Activated CD4-positive, alpha-beta T cell treated with anti-CD3 and anti-CD28 coated beads for 36 hours (primary cell): ENCODE results near the gene DPYD. TPM values are rescaled to one million over a fixed set of nuclear protein-coding genes. Genes with fewer than 3 reads are reported as not detected.
A peak's percentile ranks its signal among the peaks of the same experiment; 100 is the strongest.

Experiments used
- ATAC-seq: fragments of 200-7000 bp; cut with Tn5 transposase; one replicate; pipeline ENCODE4 v1.10.0; 2021; ENCODE audit warnings: mild to moderate bottlenecking, moderate library complexity
- CTCF ChIA-PET: fragments of 350-600 bp; sonication (Branson Sonifier 250); formaldehyde crosslinking; loops from one replicate; lab custom pipeline; 2021; ENCODE audit warnings: antibody characterized with exemption; lab: Charles Lee
- POLR2A ChIA-PET: fragments of 350-600 bp; sonication (Branson Sonifier 250); formaldehyde crosslinking; loops from one replicate; lab custom pipeline; 2021; ENCODE audit warnings: antibody characterized with exemption, inconsistent platforms; lab: Charles Lee
- DNase-seq: peaks from one replicate; pipeline ENCODE4 v3.0.0-alpha.2; 2020
- H3K27ac Mint-ChIP-seq: one replicate; pipeline ENCODE4 v1.8.0; 2021; ENCODE audit warnings: mixed read lengths
- H3K27me3 Mint-ChIP-seq: one replicate; pipeline ENCODE4 v1.8.0; 2021; ENCODE audit warnings: mixed read lengths
- H3K36me3 Mint-ChIP-seq: one replicate; pipeline ENCODE4 v1.8.0; 2021; ENCODE audit warnings: low read depth, mixed read lengths
- H3K4me1 Mint-ChIP-seq: one replicate; pipeline ENCODE4 v1.8.0; 2021; ENCODE audit warnings: mixed read lengths
- H3K4me3 Mint-ChIP-seq: one replicate; pipeline ENCODE4 v1.8.0; 2021; ENCODE audit warnings: mild to moderate bottlenecking, moderate library complexity, mixed read lengths
- H3K9me3 Mint-ChIP-seq: one replicate; pipeline ENCODE4 v1.8.0; 2021; ENCODE audit warnings: low read depth, mixed read lengths
- intact Hi-C, 2 experiments: fragments of 100-400 bp; cut with DNase I in 1 of 2; cut with micrococcal nuclease in 1 of 2; formaldehyde crosslinking; loops; one replicate each; pipeline versions ENCODE4 v1.14.2 to v1.15.1; 2022 to 2024; cut with DNase I, micrococcal nuclease
- total RNA-seq, 2 experiments: library from RNA; stranded (reverse); gene quantifications; one replicate each; pipeline ENCODE4 v1.2.3, GENCODE V29; 2021

Gene DPYD
- total RNA-seq, 2 experiments from 2014 or later, result 6.8 to 7.1 TPM

DNA sequence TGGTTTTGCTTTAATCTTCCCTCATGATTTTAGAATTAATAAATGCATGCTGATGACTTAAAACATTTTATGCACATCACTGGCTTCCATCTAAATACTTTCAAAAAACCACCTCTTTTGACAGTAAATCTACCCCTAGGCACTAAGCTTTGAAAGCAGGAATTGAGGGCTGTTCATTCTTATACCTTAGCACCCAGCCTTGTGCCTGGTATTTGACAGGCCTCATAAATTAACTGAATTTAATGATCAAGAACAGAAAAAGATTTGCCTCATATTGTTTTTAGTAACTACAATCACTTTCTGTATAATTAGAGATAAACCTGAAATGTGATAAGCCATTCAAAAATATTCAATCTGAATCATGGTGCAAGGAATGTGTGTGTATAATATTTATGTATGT lies 108.8 kb downstream of the DPYD start:
- no peak overlapping the region for H3K27ac Mint-ChIP-seq
- ATAC-seq, result no peak

DNA sequence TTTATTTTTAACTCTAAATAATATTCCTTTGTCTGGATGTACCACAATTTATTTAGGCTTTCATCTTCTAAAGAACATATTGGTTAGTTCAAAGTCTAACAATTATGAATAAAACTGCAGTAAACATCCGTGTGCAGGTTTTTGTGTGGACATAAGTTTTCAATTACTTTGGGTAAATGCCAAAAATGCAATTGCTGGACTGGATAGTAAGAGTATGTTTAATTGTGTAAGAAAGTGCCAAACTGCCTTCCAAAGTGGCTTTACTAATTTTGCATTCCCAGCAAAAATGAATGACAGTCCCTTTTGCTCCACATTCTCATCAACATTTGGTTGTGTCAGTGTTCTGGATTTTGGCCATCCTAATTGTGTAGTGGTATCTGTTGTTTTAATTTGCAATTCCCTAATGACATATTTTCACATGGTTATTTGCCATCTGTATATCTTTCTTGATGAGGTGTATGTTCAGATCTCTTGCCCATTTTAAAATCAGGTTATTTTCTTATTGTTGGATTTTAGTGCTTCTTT lies 113.8 kb downstream of the DPYD start:
- H3K9me3 Mint-ChIP-seq, result no peaks in the 10 kb centered on the region
- H3K27me3 Mint-ChIP-seq, result no peaks in the 10 kb centered on the region
- CTCF ChIA-PET, result interaction anchor here (0.7 kb wide), 1 partner anchor 670 kb away, joined by 3 read pairs; no protein-coding TSS in a partner anchor
- peaks cover 8% of the 10 kb centered on the region for H3K36me3 Mint-ChIP-seq
- peaks cover 2% of the 10 kb centered on the region for H3K4me1 Mint-ChIP-seq
- POLR2A ChIA-PET, result no interaction called here
- no peak overlapping the region for H3K4me3 Mint-ChIP-seq
- DNase-seq, result no peak
- no peak overlapping the region for H3K27ac Mint-ChIP-seq
- no peak for ATAC-seq
- intact Hi-C loops, result no loop called here

More for the DNA sequence above, 108.8 kb downstream of the DPYD start:
- Mint-ChIP-seq H3K4me3 (no peak overlapping the region), H3K4me1 (peaks cover 4% of the 10 kb centered on the region), H3K9me3 (no peaks in the 10 kb centered on the region), H3K36me3 (peaks cover 8% of the 10 kb centered on the region), H3K27me3 (no peaks in the 10 kb centered on the region)
- POLR2A ChIA-PET, result no interaction called here
- DNase-seq, result no peak
- CTCF ChIA-PET, result no interaction called here
- intact Hi-C loops, result no loop called here

DNA sequence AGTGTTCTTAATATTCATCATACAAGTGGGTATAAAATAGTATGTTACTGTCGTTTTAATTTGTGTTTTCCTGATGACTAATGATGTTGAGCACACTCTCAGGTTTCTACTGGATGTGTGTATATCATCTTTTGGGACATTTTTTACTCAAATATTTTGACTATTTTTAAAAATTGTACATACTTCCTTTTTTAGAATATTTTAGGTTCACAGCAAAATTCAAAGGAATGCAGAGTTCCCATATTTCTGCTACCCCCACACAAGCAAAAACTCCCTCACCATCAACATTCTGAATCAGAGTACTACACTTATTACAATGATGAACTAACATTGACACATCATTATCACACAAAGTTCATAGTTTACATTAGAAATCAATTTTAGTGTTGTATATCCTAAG lies 114.5 kb downstream of the DPYD start:
- no peak overlapping the region for H3K4me3 Mint-ChIP-seq
- DNase-seq, result no peak
- peaks cover 8% of the 10 kb centered on the region for H3K36me3 Mint-ChIP-seq
- H3K4me1 Mint-ChIP-seq, result peaks cover 2% of the 10 kb centered on the region
- ChIA-PET POLR2A (no interaction called here), CTCF (no interaction called here)
- no peaks in the 10 kb centered on the region for H3K27me3 Mint-ChIP-seq
- no peak for ATAC-seq
- H3K27ac Mint-ChIP-seq, result no peak overlapping the region
- intact Hi-C loops, result no loop called here
- H3K9me3 Mint-ChIP-seq, result no peaks in the 10 kb centered on the region

DNA sequence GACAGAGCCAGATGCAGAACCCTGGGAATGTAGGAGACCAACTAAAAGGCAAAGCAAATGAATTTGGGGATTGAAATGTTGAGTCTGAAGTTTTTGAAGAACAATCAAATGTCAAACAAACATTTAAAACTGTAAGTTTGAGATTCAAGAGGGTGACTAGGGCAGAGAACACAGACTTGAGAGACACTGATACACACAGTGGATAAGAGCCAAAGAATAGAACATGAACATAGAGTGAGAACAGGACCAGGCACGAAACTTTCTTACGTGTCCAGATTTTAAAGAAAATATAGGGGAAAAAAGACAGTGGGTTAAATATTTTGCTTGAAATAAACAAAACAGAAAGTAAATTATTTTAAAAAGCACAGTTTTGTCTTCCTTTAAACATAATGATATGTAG lies 115.7 kb downstream of the DPYD start:
- CTCF ChIA-PET, result no interaction called here
- POLR2A ChIA-PET, result no interaction called here
- Mint-ChIP-seq H3K9me3 (no peaks in the 10 kb centered on the region), H3K27me3 (no peaks in the 10 kb centered on the region), H3K4me1 (peaks cover 6% of the 10 kb centered on the region), H3K27ac (no peak overlapping the region), H3K36me3 (peaks cover 6% of the 10 kb centered on the region), H3K4me3 (no peak overlapping the region)
- ATAC-seq (no peak), DNase-seq (no peak)
- intact Hi-C loops, result no loop called here

DNA sequence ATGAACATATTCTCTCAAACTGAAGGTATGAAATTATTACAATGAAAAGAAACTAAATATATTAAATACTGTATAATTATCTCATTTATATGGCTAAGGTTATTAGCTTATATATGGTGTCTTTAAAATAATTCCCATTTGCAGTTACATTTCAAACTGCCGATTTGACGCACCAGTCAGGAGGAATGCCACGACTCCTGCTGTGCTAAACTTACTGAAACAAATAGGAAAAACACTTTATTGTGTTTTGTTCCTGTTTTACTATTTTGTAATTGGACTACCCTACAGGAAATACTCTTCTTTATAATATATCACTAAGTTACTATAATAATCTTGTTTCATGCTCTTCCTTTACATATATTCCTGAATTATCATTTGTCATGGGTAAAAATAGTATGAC lies 117.8 kb downstream of the DPYD start:
- Mint-ChIP-seq H3K27ac (no peak overlapping the region), H3K4me3 (no peak overlapping the region), H3K27me3 (no peaks in the 10 kb centered on the region), H3K36me3 (peaks cover 2% of the 10 kb centered on the region), H3K9me3 (no peaks in the 10 kb centered on the region), H3K4me1 (peaks cover 6% of the 10 kb centered on the region)
- ATAC-seq, result no peak
- ChIA-PET POLR2A (no interaction called here), CTCF (no interaction called here)
- intact Hi-C loops, result loop anchor here in 1 of 2 experiments (5.0 kb wide), 1 partner anchor 556 kb away; no protein-coding TSS in a partner anchor
- DNase-seq, result no peak

DNA sequence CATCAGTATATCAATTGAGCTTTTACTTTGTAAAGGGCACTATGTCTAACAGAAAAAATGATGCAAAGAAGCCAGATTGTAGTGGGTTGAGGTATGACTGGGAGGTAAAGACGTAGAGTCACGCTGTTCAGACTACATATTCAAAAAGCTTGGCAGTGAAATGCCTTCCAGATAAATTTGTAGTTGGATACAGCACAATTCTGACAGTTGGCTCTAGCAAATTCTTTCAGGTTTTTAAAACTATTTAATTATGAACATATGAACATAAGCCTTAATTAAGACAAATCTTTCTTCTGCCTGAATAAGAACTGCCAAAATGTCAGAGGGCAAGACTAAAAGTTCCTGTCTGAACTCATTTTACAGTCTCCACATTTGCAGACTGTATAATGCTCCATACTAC lies 118.8 kb downstream of the DPYD start:
- ChIA-PET CTCF (no interaction called here), POLR2A (no interaction called here)
- no peaks in the 10 kb centered on the region for H3K9me3 Mint-ChIP-seq

DNA sequence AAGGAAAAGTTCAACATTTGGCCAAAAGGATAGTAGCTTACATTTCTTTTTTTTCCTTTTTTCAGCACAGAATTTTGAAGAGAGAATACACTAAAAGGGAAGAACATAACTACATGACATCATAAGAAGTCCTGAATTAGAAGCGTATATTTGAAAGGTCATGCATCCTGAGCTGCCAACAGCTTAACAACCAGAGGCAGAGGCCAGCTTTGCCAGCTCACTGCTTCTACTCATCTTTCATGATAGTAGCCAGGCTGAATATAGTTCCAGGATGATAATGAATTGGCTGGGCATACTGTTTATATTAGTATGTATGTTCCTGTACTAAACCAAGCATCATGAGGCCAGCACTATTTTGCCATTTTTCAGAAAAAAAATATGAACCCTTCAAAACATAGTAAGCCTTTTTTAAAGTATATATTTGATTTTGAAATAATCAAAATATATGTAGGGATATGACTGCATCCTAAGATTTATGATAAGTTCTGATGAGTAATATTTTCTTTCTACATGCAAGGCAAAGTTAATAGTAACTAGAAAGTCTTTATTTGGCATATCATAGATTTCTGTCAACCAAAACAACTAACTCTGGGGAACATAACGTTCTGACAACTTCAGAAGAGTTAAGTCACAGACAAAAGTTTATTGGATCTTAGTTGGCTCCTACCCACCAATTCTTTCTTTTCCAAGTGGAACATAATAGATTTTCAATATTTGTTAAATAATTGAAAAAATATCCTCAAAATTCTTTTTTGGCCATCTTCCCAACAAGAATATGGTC lies 123.2 kb downstream of the DPYD start:
- Mint-ChIP-seq H3K27me3 (no peaks in the 10 kb centered on the region), H3K9me3 (no peaks in the 10 kb centered on the region), H3K4me1 (peaks cover 12% of the 10 kb centered on the region), H3K4me3 (no peak overlapping the region), H3K27ac (no peak overlapping the region), H3K36me3 (peaks cover 2% of the 10 kb centered on the region)
- ChIA-PET CTCF (interaction anchor here (1.0 kb wide), 1 partner anchor 11 kb away, joined by 3 read pairs; no protein-coding TSS in a partner anchor), POLR2A (no interaction called here)
- DNase-seq (no peak), ATAC-seq (no peak)
- intact Hi-C loops, result loop anchor here in 1 of 2 experiments (10.0 kb wide), 1 partner anchor 257 kb away; no protein-coding TSS in a partner anchor

More for the DNA sequence above, 118.8 kb downstream of the DPYD start:
- ATAC-seq (no peak), DNase-seq (no peak)
- Mint-ChIP-seq H3K4me1 (peaks cover 9% of the 10 kb centered on the region), H3K36me3 (peaks cover 2% of the 10 kb centered on the region), H3K27ac (no peak overlapping the region), H3K27me3 (no peaks in the 10 kb centered on the region), H3K4me3 (no peak overlapping the region)
- intact Hi-C loops, result loop anchor here in 1 of 2 experiments (5.0 kb wide), 1 partner anchor 555 kb away; no protein-coding TSS in a partner anchor

DNA sequence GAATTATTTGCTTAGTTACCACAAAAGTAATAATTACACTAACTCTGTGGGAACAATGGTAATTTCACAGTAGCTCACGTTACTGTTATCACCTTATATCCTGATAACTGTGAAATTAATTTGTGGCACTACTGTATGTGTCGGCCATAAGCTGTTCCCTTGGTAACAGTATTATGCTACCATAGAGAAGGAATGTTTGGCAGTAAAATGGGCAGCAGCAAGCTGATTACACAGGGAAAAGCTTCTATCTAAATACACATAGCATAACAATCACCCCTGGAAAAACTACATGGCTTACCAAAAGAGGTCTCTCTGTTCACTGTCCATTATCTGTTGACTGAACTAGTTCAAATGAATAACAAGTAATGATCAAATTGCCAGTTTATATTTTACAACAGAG lies 124.1 kb downstream of the DPYD start:
- DNase-seq, result no peak
- Mint-ChIP-seq H3K27ac (no peak overlapping the region), H3K36me3 (peaks cover 2% of the 10 kb centered on the region), H3K4me3 (no peak overlapping the region), H3K27me3 (no peaks in the 10 kb centered on the region), H3K4me1 (peaks cover 15% of the 10 kb centered on the region), H3K9me3 (no peaks in the 10 kb centered on the region)
- ChIA-PET POLR2A (no interaction called here), CTCF (interaction anchor here (1.0 kb wide), 1 partner anchor 12 kb away, joined by 3 read pairs; no protein-coding TSS in a partner anchor)
- intact Hi-C loops, result loop anchor here in 1 of 2 experiments (10.0 kb wide), 1 partner anchor 258 kb away; no protein-coding TSS in a partner anchor
- ATAC-seq, result no peak

DNA sequence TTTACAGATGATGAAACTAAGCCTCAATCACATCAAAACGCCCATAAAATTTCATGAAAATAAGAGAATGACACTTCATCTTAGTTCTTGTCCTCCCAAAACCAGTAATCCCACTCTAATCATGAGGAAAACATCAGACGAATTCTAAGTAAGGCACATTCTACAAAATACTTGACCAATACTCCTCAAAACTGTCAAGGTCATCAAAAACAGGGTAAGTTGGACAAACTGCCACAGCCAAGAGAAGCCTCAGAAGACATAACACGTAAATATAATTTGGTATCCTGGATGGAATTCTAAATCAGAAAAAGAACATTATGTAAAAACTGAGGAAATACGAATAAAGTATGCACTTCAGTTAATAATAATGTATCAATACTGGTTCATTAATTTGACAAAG lies 128.2 kb downstream of the DPYD start:
- ChIA-PET CTCF (no interaction called here), POLR2A (no interaction called here)
- no peaks in the 10 kb centered on the region for H3K27me3 Mint-ChIP-seq
- H3K9me3 Mint-ChIP-seq, result no peaks in the 10 kb centered on the region
- H3K4me3 Mint-ChIP-seq, result no peak overlapping the region
- H3K36me3 Mint-ChIP-seq, result no peaks in the 10 kb centered on the region
- ATAC-seq, result no peak
- H3K4me1 Mint-ChIP-seq, result peaks cover 34% of the 10 kb centered on the region
- intact Hi-C loops, result loop anchor here in 1 of 2 experiments (10.0 kb wide), 1 partner anchor 262 kb away; no protein-coding TSS in a partner anchor
- no peak overlapping the region for H3K27ac Mint-ChIP-seq
- DNase-seq, result no peak

DNA sequence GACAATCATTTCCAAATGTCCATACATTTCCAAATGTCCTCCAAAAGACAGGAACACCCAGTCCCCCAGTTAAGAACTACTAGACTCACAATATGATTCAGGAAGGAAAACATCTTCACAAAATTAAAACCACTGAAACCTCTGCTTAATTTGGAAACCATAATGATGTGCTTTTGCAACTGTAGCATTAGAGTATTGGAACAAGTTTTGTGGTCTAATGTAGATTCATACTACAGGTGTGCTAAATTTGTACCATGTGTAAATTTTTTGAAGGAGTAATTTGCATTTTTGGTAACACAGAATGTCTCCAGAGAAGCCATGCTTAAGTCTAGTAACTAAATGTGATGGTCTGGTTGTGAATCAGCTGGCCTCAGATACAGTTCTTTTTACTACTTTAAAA lies 129.6 kb downstream of the DPYD start:
- DNase-seq (no peak), ATAC-seq (peak; percentile 94)
- Mint-ChIP-seq H3K4me1 (peaks cover 31% of the 10 kb centered on the region), H3K36me3 (no peaks in the 10 kb centered on the region), H3K27ac (no peak overlapping the region), H3K9me3 (no peaks in the 10 kb centered on the region), H3K4me3 (no peak overlapping the region), H3K27me3 (no peaks in the 10 kb centered on the region)
- intact Hi-C loops, result loop anchor here in 1 of 2 experiments (10.0 kb wide), 1 partner anchor 264 kb away; no protein-coding TSS in a partner anchor
- CTCF ChIA-PET, result no interaction called here
- POLR2A ChIA-PET, result interaction anchor here (0.5 kb wide), 1 partner anchor 23 kb away, joined by 5 read pairs; no protein-coding TSS in a partner anchor

DNA sequence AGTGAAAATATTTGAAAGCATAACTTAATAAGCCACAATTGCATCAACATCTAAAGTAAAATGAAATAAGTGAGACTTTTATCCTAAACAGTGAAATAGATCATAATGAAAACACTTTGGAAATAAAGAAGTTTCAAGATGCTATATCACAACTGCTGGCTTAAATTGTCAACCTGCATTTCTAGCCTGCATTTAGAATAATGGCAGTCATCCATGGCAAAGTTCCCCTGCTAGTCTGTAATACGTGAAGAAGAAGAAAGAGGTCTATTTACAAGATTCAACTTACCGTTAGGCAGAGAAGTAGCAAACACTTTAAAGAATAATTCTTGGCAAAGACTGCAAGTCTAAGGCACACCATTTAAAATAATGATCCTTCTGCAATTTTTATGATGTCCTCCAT lies 133.6 kb downstream of the DPYD start:
- ChIA-PET POLR2A (no interaction called here), CTCF (interaction anchor here (0.6 kb wide), 1 partner anchor 620 kb away, joined by 3 read pairs; no protein-coding TSS in a partner anchor)
- no peaks in the 10 kb centered on the region for H3K27me3 Mint-ChIP-seq
- DNase-seq, result no peak
- ATAC-seq, result no peak
- H3K9me3 Mint-ChIP-seq, result no peaks in the 10 kb centered on the region
- no peaks in the 10 kb centered on the region for H3K36me3 Mint-ChIP-seq
- H3K27ac Mint-ChIP-seq, result no peak overlapping the region
- intact Hi-C loops, result no loop called here
- H3K4me3 Mint-ChIP-seq, result no peak overlapping the region
- H3K4me1 Mint-ChIP-seq, result peaks cover 29% of the 10 kb centered on the region
